Activated CD8-positive, alpha-beta T cell treated with anti-CD3 and anti-CD28 coated beads for 36 hours (primary cell): ENCODE measurements around the gene ZNF516. TPM values are rescaled to one million over a fixed set of nuclear protein-coding genes. Genes with fewer than 3 reads are reported as not detected.

ENCODE experiments used
- ATAC-seq: fragments of 200-7000 bp; cut with Tn5 transposase; one replicate; pipeline ENCODE4 v1.10.0; 2021; ENCODE audit warnings: mild to moderate bottlenecking, moderate library complexity
- CTCF ChIA-PET: fragments of 350-600 bp; sonication (Branson Sonifier 250); formaldehyde crosslinking; loops from one replicate; lab custom pipeline; 2021; ENCODE audit warnings: antibody characterized with exemption; lab: Charles Lee
- POLR2A ChIA-PET: fragments of 350-600 bp; sonication (Branson Sonifier 250); formaldehyde crosslinking; loops from one replicate; lab custom pipeline; 2021; ENCODE audit warnings: antibody characterized with exemption; lab: Charles Lee
- DNase-seq: peaks from one replicate; pipeline ENCODE4 v3.0.0-alpha.2; 2020
- H3K27ac Mint-ChIP-seq: one replicate; pipeline ENCODE4 v1.8.0; 2021; ENCODE audit warnings: mild to moderate bottlenecking, mixed read lengths
- H3K27me3 Mint-ChIP-seq: one replicate; pipeline ENCODE4 v1.8.0; 2021; ENCODE audit warnings: mixed read lengths
- H3K36me3 Mint-ChIP-seq: one replicate; pipeline ENCODE4 v1.8.0; 2021; ENCODE audit warnings: low read depth, mixed read lengths
- H3K4me1 Mint-ChIP-seq: one replicate; pipeline ENCODE4 v1.8.0; 2021; ENCODE audit warnings: low read depth, mixed read lengths
- H3K4me3 Mint-ChIP-seq: one replicate; pipeline ENCODE4 v1.8.0; 2021; ENCODE audit warnings: mild to moderate bottlenecking, moderate library complexity, mixed read lengths
- H3K9me3 Mint-ChIP-seq: one replicate; pipeline ENCODE4 v1.8.0; 2021; ENCODE audit warnings: mixed read lengths
- CTCF ChIP-seq: fragments of 200-600 bp; IDR thresholded peaks from one replicate; pipeline ENCODE4 v1.8.0; 2022; ENCODE audit warnings: antibody characterized with exemption, mild to moderate bottlenecking
- intact Hi-C: fragments of 100-400 bp; cut with micrococcal nuclease; formaldehyde crosslinking; loops from one replicate; pipeline ENCODE4 v1.10.0; 2022
- total RNA-seq, 2 experiments: library from RNA; stranded (reverse); gene quantifications; one replicate each; pipeline ENCODE4 v1.2.3, GENCODE V29; 2021

ZNF516 gene
- total RNA-seq, 2 experiments from 2014 or later: 7.0 to 10.5 TPM

GRCh38 chr18:76472829-76473228 is 22.2 kb downstream of the ZNF516 start:
- ATAC-seq (no peak), DNase-seq (no peak)
- TF ChIP-seq CTCF: no peak
- H3K4me3 Mint-ChIP-seq: no peak overlapping the region
- ChIA-PET POLR2A (no interaction called here), CTCF (interaction anchor here (1.6 kb wide), 1 partner anchor 9 kb away, joined by 3 read pairs; no protein-coding TSS in a partner anchor)
- H3K4me1 Mint-ChIP-seq: peaks cover 46% of the 10 kb centered on the region
- no peak overlapping the region for H3K27ac Mint-ChIP-seq
- peaks cover 2% of the 10 kb centered on the region for H3K27me3 Mint-ChIP-seq
- H3K36me3 Mint-ChIP-seq: no peaks in the 10 kb centered on the region
- intact Hi-C loops: no loop called here
- no peaks in the 10 kb centered on the region for H3K9me3 Mint-ChIP-seq

- intact Hi-C loops: no loop called here
- ChIA-PET POLR2A (no interaction called here), CTCF (no interaction called here)
- TF ChIP-seq CTCF: no peak
- Mint-ChIP-seq H3K36me3 (no peaks in the 10 kb centered on the region), H3K27me3 (no peaks in the 10 kb centered on the region), H3K4me3 (no peak overlapping the region), H3K9me3 (no peaks in the 10 kb centered on the region), H3K4me1 (peaks cover 43% of the 10 kb centered on the region), H3K27ac (no peak overlapping the region)
- DNase-seq (no peak), ATAC-seq (no peak)
These were observed 23.4 kb downstream of the ZNF516 start for GRCh38 chr18:76471593-76471992.

- ChIA-PET CTCF (interaction anchor here (0.7 kb wide), 1 partner anchor 19 kb away, joined by 3 read pairs; no protein-coding TSS in a partner anchor), POLR2A (interaction anchor here (0.6 to 1.5 kb wide), 3 partner anchors 13 to 271 kb away, joined by 3 read pairs; no protein-coding TSS in a partner anchor)
- DNase-seq (no peak), ATAC-seq (no peak)
- no peaks in the 10 kb centered on the region for H3K36me3 Mint-ChIP-seq
- TF ChIP-seq CTCF: no peak
- peak overlapping the region; percentile 56 for H3K4me3 Mint-ChIP-seq
- H3K9me3 Mint-ChIP-seq: no peaks in the 10 kb centered on the region
- H3K27me3 Mint-ChIP-seq: no peaks in the 10 kb centered on the region
- intact Hi-C loops: no loop called here
- H3K27ac Mint-ChIP-seq: peak overlapping the region; percentile 24
- peaks cover 22% of the 10 kb centered on the region for H3K4me1 Mint-ChIP-seq
These were observed 26.4 kb downstream of the ZNF516 start for GRCh38 chr18:76468345-76469304.

GRCh38 chr18:76467371-76468190 is 27.5 kb downstream of the ZNF516 start:
- Mint-ChIP-seq H3K27ac (peak overlapping the region; percentile 28), H3K27me3 (no peaks in the 10 kb centered on the region), H3K4me3 (peak overlapping the region; percentile 56), H3K36me3 (no peaks in the 10 kb centered on the region), H3K4me1 (peaks cover 22% of the 10 kb centered on the region), H3K9me3 (no peaks in the 10 kb centered on the region)
- POLR2A ChIA-PET: interaction anchor here (0.6 to 1.5 kb wide), 3 partner anchors 14 to 272 kb away, joined by 3 read pairs; no protein-coding TSS in a partner anchor
- no peak for TF ChIP-seq CTCF
- ATAC-seq (peak; percentile 38), DNase-seq (peak; percentile 15)
- CTCF ChIA-PET: no interaction called here
- intact Hi-C loops: no loop called here
